ENCODE measurements around the gene RCAN2.
"Not testable (repeated sequence)": the region's sequence is repeated elsewhere in the genome, so short reads cannot be mapped to it uniquely, and the experiment has no call there.

RCAN2 gene

GRCh38 chr6:46333481-46333880 lies 157.8 kb downstream of the RCAN2 start:
- no peak for TF ChIP-seq CTCF (conservative IDR thresholded peaks at IDR 0.05; ENCODE audit: low read length)
- DNase-seq (ENCODE audit: low read depth) = peak; percentile 14
- H3K4me3 ChIP-seq (ENCODE audit: low read length) = no peak overlapping the region

- not testable (repeated sequence) for H3K4me3 ChIP-seq (ENCODE audit: low read length); DNase-seq (ENCODE audit: low read depth)
Observed at GRCh38 chr6:46332448-46332847, 158.8 kb downstream of the RCAN2 start.

GRCh38 chr6:46331461-46331860 lies 159.8 kb downstream of the RCAN2 start:
- DNase-seq (ENCODE audit: low read depth) = no peak
- no peak for TF ChIP-seq CTCF (conservative IDR thresholded peaks at IDR 0.05; ENCODE audit: low read length)
- H3K4me3 ChIP-seq (ENCODE audit: low read length) = no peak overlapping the region

GRCh38 chr6:46329568-46329967 lies 161.7 kb downstream of the RCAN2 start:
- H3K4me3 ChIP-seq (ENCODE audit: low read length) = no peak overlapping the region
- DNase-seq (ENCODE audit: low read depth) = peak; percentile 51
- TF ChIP-seq CTCF (conservative IDR thresholded peaks at IDR 0.05; ENCODE audit: low read length) = no peak

- no peak for DNase-seq (ENCODE audit: low read depth)
- no peak for TF ChIP-seq CTCF (conservative IDR thresholded peaks at IDR 0.05; ENCODE audit: low read length)
- no peak overlapping the region for H3K4me3 ChIP-seq (ENCODE audit: low read length)
Observed at GRCh38 chr6:46327779-46328178, 163.5 kb downstream of the RCAN2 start.

GRCh38 chr6:46325561-46326530 lies 165.4 kb downstream of the RCAN2 start:
- DNase-seq (ENCODE audit: low read depth) = peak; percentile 75
- no peak for TF ChIP-seq CTCF (conservative IDR thresholded peaks at IDR 0.05; ENCODE audit: low read length)
- peak overlapping the region; percentile 67 for H3K4me3 ChIP-seq (ENCODE audit: low read length)

GRCh38 chr6:46324706-46325105 lies 166.5 kb downstream of the RCAN2 start:
- TF ChIP-seq CTCF (conservative IDR thresholded peaks at IDR 0.05; ENCODE audit: low read length) = no peak
- no peak for DNase-seq (ENCODE audit: low read depth)
- peak overlapping the region; percentile 67 for H3K4me3 ChIP-seq (ENCODE audit: low read length)

Data from AG10803 (cell line).